Adrenal gland (tissue), 5 donors: ENCODE data around the gene CDH5.

Experiments
- CTCF ChIP-seq, 6 experiments: fragments of 450-650 bp in 4 of 6; fragments of 200-600 bp in 2 of 6; sonication (generic) in 1 of 6; IDR thresholded peaks; 1 replicate in 5 of 6; 2 replicates in 1 of 6; pipeline versions ENCODE4 v1.5.1 to v1.8.0; 2016 to 2021; ENCODE audit warnings: antibody characterized with exemption in 6 of 6, mild to moderate bottlenecking in 2 of 6, moderate library complexity in 1 of 6
- POLR2A ChIP-seq, 2 donors: fragments of 450-650 bp; IDR thresholded peaks; one replicate each; pipeline ENCODE4 v1.6.1; 2017; ENCODE audit warnings: antibody characterized with exemption in 2 of 2, mild to moderate bottlenecking in 2 of 2, moderate library complexity in 1 of 2
- donor health status: DM: no; HTN: no; CAD: no.

- TF ChIP-seq POLR2A (IDR thresholded peaks at IDR 0.05) (no peak), CTCF (IDR thresholded peaks at IDR 0.05) (no peak)
Measured at GRCh38 chr16:66346221-66346620, 20.3 kb upstream of the CDH5 start.
